Measurements from ENCODE around the gene LDHAL6A.
"Not testable (repeated sequence)": the region's sequence is repeated elsewhere in the genome, so short reads cannot be mapped to it uniquely, and the experiment has no call there.

The LDHAL6A gene

DNA sequence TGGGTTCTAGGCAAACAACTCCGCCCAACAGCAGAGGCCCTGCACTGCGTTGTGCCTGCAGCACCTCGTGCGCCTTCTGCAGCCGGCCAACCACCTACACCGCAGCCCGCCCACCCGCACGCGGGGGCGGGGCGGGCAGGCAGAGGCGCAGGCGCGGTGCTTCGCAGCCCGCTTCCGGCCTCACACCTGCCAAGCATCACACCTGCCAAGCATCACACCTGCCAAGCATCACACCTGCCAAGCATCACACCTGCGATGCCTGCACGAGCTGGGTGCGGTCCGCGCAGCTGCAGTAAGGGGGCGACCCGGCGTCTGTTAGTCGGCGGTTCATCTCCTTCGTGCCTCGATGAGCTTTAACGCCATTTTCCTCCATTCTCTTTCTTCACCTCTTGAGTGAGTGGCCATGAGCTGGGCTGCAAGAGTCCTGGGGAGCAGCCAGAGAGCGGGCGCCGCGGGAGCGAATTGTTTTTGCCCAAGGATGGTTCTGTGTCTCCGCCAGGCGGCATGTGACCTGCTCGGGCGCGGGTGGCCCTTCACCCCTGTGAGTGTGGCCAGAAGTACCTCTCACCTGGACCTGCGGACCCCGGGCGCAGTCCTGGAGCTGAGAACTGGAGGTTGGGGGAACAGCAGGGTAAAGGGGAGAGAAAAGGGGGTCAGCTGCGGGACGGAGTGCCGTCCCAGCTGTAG lies at the start of gene LDHAL6A:
Gene LDHAL6A (plus strand): TSS at position 171 of the 687 bp plus-strand sequence. CDS start 825 bp downstream, outside the sequence.
- Histone ChIP-seq H4K20me1 (no peaks in the 10 kb centered on the region), H3K36me3 (no peaks in the 10 kb centered on the region), H3K9ac (no peak within 1 kb of the TSS), H3K27ac (no peak within 1 kb of the TSS), H3K27me3 (no peaks in the 10 kb centered on the region), H3K4me1 (no peaks in the 10 kb centered on the region), H3K4me3 (no peak within 1 kb of the TSS), H3K9me3 (replicated peaks in 1 of 11) (peaks cover 0 to 10% (median 8%) of the 10 kb centered on the region in 11 experiments; a peak in 8 of 22 replicates), H3K4me2 (no peak within 1 kb of the TSS)
- no peak for TF ChIP-seq Cebpa-rat (IDR thresholded peaks at IDR 0.05)

DNA sequence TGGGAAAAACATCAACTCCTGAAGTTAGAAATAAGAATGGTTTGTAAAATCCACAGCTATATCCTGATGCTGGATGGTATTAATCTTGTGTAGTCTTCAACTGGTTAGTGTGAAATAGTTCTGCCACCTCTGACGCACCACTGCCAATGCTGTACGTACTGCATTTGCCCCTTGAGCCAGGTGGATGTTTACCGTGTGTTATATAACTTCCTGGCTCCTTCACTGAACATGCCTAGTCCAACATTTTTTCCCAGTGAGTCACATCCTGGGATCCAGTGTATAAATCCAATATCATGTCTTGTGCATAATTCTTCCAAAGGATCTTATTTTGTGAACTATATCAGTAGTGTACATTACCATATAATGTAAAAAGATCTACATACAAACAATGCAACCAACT lies 48.3 kb upstream of the LDHAL6A start:
- not testable (repeated sequence) for H3K27me3 ChIP-seq; H3K4me1 ChIP-seq; H3K27ac ChIP-seq; H3K9ac ChIP-seq; H3K9me3 ChIP-seq (replicated peaks in 1 of 11); H3K4me3 ChIP-seq; H3K4me2 ChIP-seq
- peaks cover 59 to 84% (median 73%) of the 10 kb centered on the region in 11 experiments for H4K20me1 ChIP-seq
- peaks cover 64 to 77% (median 68%) of the 10 kb centered on the region in 11 experiments for H3K36me3 ChIP-seq

DNA sequence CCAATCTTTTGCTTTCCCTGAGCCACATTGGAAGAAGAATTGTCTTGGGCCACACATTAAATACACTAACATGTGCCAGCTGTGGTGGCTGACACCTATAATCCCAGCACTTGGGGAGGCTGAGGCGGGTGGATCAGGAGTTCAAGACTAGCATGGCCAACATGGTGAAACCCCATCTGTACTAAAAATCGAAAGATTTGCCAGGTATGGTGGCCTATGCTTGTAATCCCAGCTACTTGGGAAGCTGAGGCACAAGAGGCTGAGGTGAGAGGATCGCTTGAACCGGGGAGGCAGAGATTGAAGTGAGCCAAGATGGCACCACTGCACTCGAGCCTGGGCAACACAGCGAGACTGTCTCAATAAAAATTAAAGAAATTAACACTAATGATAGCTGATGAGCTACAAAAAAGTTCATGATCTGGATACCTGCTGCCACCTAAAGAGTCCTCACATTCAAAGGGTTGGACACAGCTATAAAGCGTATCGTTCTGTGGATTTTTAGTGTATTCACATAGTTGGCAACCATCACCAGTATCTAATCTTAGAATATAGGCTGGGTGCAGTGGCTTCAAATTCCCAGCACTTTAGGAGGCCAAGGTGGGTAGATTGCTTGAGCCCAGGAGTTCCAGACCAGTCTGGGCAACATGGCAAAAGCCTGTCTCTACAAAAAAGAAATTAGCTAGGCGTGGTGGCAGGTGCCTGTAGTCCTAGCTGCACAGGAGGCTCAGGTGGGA lies 46.9 kb upstream of the LDHAL6A start:
- Histone ChIP-seq H3K4me3 (no peak overlapping the region), H4K20me1 (peaks cover 45 to 71% (median 59%) of the 10 kb centered on the region in 11 experiments), H3K4me2 (no peak overlapping the region), H3K36me3 (peaks cover 50 to 64% (median 54%) of the 10 kb centered on the region in 11 experiments), H3K27me3 (no peaks in the 10 kb centered on the region), H3K4me1 (peaks cover 0 to 6% (median 0%) of the 10 kb centered on the region in 10 experiments; a peak in 3 of 20 replicates), H3K27ac (no peak overlapping the region), H3K9me3 (replicated peaks in 1 of 11) (no peaks in the 10 kb centered on the region), H3K9ac (no peak overlapping the region)
- TF ChIP-seq Cebpa-rat (IDR thresholded peaks at IDR 0.05) = no peak

DNA sequence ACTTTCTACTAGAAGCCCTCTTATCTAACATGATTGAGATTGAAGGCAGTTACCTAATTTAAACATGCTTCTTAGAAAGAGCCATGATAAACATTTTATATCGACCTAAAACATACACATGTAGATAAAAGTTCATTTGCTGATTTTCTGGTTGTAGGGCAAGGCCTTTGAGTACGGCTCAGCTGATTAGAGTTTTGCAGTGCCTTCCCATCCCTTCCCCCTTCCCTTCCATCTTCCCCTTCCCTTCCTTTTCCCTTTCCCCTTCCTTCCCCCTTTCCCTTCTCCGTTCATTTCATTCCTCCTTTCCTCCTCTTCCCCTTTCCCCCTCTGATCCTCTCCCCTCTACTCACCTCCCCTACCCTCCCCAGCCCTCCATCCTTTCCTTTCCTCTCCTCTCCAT lies 39.2 kb upstream of the LDHAL6A start:
- no peak overlapping the region for H3K4me2 ChIP-seq
- no peak overlapping the region for H3K9ac ChIP-seq
- H3K9me3 ChIP-seq (replicated peaks in 1 of 11) = no peaks in the 10 kb centered on the region
- H3K4me1 ChIP-seq = peaks cover 0 to 6% (median 0%) of the 10 kb centered on the region in 10 experiments; a peak in 3 of 20 replicates
- no peaks in the 10 kb centered on the region for H3K36me3 ChIP-seq
- H3K4me3 ChIP-seq = no peak overlapping the region
- no peaks in the 10 kb centered on the region for H3K27me3 ChIP-seq
- TF ChIP-seq Cebpa-rat (IDR thresholded peaks at IDR 0.05) = no peak
- H4K20me1 ChIP-seq = no peaks in the 10 kb centered on the region
- no peak overlapping the region for H3K27ac ChIP-seq

DNA sequence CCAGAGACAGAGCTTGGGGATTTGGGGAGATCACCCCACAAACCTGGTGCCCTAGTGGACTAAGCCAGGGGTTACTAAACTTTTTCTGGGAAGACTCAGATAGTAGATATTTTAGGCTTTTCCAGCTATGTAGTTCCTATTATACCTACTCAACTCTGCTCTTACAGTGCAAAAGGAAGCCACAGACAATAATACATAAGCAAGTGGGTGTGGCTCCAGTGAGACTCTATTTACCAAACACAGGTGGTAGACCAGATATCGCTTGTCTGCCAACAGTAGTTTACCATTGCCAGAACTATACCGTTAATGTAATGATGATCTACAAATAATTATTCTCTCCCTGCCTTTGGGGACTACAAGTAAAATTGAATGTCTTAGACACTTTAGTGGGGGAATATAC lies 36.6 kb upstream of the LDHAL6A start:
- H3K9me3 ChIP-seq (replicated peaks in 1 of 11) = no peaks in the 10 kb centered on the region

DNA sequence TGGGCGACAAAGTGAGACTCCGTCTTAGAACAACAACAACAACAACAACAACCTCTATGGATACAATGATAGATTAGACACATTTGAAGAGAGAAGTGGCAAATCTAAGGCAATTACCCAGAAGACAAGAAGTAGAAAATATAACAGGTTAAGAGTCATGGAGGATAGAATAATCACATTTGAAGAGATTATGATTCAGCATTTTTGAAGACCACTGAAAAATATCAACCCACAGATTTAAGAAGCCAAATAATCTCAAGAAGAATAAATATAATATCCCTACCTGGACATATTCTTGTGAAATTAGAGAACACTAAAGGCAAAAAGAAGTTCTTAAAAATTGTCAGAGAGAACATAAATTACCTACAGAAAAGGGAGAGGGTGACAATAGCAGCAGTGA lies 35.6 kb upstream of the LDHAL6A start:
- H3K27ac ChIP-seq = no peak overlapping the region
- no peaks in the 10 kb centered on the region for H3K27me3 ChIP-seq
- H3K4me2 ChIP-seq = no peak overlapping the region
- no peaks in the 10 kb centered on the region for H4K20me1 ChIP-seq
- H3K36me3 ChIP-seq = no peaks in the 10 kb centered on the region
- no peaks in the 10 kb centered on the region for H3K4me1 ChIP-seq
- H3K9ac ChIP-seq = no peak overlapping the region
- no peak overlapping the region for H3K4me3 ChIP-seq
- no peaks in the 10 kb centered on the region for H3K9me3 ChIP-seq (replicated peaks in 1 of 11)
- TF ChIP-seq Cebpa-rat (IDR thresholded peaks at IDR 0.05) = no peak

More for the DNA sequence above, 36.6 kb upstream of the LDHAL6A start:
- no peak overlapping the region for H3K4me3 ChIP-seq
- H3K27ac ChIP-seq = no peak overlapping the region
- TF ChIP-seq Cebpa-rat (IDR thresholded peaks at IDR 0.05) = no peak
- H3K27me3 ChIP-seq = no peaks in the 10 kb centered on the region
- H3K9ac ChIP-seq = no peak overlapping the region
- H3K36me3 ChIP-seq = no peaks in the 10 kb centered on the region
- H3K4me1 ChIP-seq = no peaks in the 10 kb centered on the region
- no peaks in the 10 kb centered on the region for H4K20me1 ChIP-seq
- no peak overlapping the region for H3K4me2 ChIP-seq

DNA sequence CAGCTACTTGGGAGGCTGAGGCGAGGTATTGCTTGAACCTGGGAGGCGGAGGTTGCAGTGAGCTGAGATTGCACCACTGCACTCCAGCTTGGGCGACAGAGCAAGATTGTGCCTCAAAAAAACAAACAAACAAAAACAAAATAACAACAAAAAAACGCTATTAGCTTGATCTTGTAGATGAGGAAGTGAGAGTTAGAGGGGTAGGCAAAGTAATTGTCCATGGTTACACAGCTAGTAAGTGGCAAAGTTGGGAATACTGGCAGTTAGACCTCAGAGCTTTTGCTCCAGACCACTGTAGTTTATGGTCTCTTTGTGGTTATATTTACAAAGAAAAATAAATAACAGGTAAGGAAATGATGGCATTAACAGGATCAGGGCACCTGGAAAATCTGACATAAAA lies 28.4 kb upstream of the LDHAL6A start:
- TF ChIP-seq Cebpa-rat (IDR thresholded peaks at IDR 0.05) = no peak
- no peak overlapping the region for H3K9ac ChIP-seq
- H3K27me3 ChIP-seq = no peaks in the 10 kb centered on the region
- no peaks in the 10 kb centered on the region for H3K36me3 ChIP-seq
- H3K9me3 ChIP-seq (replicated peaks in 1 of 11) = no peaks in the 10 kb centered on the region
- no peak overlapping the region for H3K27ac ChIP-seq
- no peaks in the 10 kb centered on the region for H4K20me1 ChIP-seq
- no peak overlapping the region for H3K4me3 ChIP-seq
- H3K4me1 ChIP-seq = peaks cover 0 to 8% (median 0%) of the 10 kb centered on the region in 10 experiments; a peak in 3 of 20 replicates
- peak overlapping the region in 2 of 11 experiments; percentile 29 to 30; a peak in 1 of 22 replicates for H3K4me2 ChIP-seq

DNA sequence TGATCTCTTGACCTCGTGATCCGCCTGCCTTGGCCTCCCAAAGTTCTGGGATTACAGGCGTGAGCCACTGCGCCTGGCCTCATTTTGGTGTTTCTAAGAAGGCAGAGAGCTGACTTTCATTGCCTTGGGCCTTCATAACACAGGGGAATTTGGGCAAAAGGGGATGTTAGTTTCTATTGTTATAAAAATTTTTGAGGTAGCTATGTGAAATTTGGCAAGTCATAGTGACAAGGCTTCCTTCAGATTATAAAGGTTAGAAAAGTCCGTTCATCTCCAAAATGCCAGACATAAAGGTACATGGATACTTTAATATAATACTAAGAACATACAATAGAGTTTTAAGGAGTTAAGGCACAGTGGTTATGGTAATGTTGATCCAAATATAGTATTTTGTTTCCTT lies 26.3 kb upstream of the LDHAL6A start:
- no peak for TF ChIP-seq Cebpa-rat (IDR thresholded peaks at IDR 0.05)
- H3K4me2 ChIP-seq = no peak overlapping the region
- peaks cover 0 to 8% (median 0%) of the 10 kb centered on the region in 10 experiments; a peak in 3 of 20 replicates for H3K4me1 ChIP-seq
- H3K4me3 ChIP-seq = no peak overlapping the region
- no peak overlapping the region for H3K9ac ChIP-seq
- no peak overlapping the region for H3K27ac ChIP-seq
- no peaks in the 10 kb centered on the region for H3K27me3 ChIP-seq
- H3K36me3 ChIP-seq = no peaks in the 10 kb centered on the region
- H4K20me1 ChIP-seq = no peaks in the 10 kb centered on the region
- no peaks in the 10 kb centered on the region for H3K9me3 ChIP-seq (replicated peaks in 1 of 11)

DNA sequence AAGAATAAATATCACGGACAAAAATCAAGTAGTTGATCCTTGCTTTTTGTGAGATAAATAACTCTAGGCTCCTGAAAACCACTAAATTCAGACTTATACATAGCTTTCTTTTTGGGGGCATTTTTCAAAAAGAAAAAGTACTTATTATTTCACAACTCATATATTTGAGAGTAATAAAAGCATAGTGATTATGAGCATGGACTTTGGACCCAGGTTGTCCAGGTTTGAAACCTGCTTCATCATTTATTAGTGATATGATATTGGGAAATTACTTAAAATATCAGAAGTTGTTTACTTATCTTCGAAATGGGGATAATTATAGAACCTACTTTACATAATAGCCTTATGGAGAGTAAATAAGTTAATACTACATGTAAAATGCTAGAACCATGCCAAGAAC lies 17.0 kb upstream of the LDHAL6A start:
- Histone ChIP-seq H3K9me3 (replicated peaks in 1 of 11) (peaks cover 0 to 11% (median 6%) of the 10 kb centered on the region in 11 experiments; a peak in 12 of 22 replicates), H3K9ac (no peak overlapping the region), H3K27me3 (no peaks in the 10 kb centered on the region), H3K4me1 (no peaks in the 10 kb centered on the region), H4K20me1 (no peaks in the 10 kb centered on the region), H3K36me3 (no peaks in the 10 kb centered on the region), H3K4me3 (no peak overlapping the region), H3K27ac (no peak overlapping the region), H3K4me2 (no peak overlapping the region)
- TF ChIP-seq Cebpa-rat (IDR thresholded peaks at IDR 0.05) = no peak
